ENCODE results near the gene CEMIP. TPM values are rescaled to one million over a fixed set of nuclear protein-coding genes. Genes with fewer than 3 reads are reported as not detected.

The CEMIP gene
- total RNA-seq, 1 donor from 2014 or later: not detected

- peaks cover 2% of the 10 kb centered on the region for H3K9me3 Mint-ChIP-seq
- Histone ChIP-seq H3K9ac (no peak overlapping the region), H3K4me3 (no peak overlapping the region), H4K20me1 (ENCODE audit: low read depth) (no peaks in the 10 kb centered on the region), H3K36me3 (no peaks in the 10 kb centered on the region), H3K4me2 (no peak overlapping the region), H2AFZ (replicated peaks) (no peak overlapping the region), H3K4me1 (no peaks in the 10 kb centered on the region), H3F3A (ENCODE audit: low read depth) (no peaks in the 10 kb centered on the region), H3K27ac (no peak overlapping the region), H3K79me2 (ENCODE audit: low read depth) (no peaks in the 10 kb centered on the region), H3K9me3 (ENCODE audit: low read depth) (no peaks in the 10 kb centered on the region), H3K27me3 (no peaks in the 10 kb centered on the region)
- no peak for DNase-seq (ENCODE audit: low spot score)
- no peak overlapping the region for H3K27ac Mint-ChIP-seq
- H3K4me3 Mint-ChIP-seq: no peak overlapping the region
- TF ChIP-seq EZH2phosphoT487 (IDR thresholded peaks at IDR 0.05): no peak
- TF ChIP-seq, protein P1, sequence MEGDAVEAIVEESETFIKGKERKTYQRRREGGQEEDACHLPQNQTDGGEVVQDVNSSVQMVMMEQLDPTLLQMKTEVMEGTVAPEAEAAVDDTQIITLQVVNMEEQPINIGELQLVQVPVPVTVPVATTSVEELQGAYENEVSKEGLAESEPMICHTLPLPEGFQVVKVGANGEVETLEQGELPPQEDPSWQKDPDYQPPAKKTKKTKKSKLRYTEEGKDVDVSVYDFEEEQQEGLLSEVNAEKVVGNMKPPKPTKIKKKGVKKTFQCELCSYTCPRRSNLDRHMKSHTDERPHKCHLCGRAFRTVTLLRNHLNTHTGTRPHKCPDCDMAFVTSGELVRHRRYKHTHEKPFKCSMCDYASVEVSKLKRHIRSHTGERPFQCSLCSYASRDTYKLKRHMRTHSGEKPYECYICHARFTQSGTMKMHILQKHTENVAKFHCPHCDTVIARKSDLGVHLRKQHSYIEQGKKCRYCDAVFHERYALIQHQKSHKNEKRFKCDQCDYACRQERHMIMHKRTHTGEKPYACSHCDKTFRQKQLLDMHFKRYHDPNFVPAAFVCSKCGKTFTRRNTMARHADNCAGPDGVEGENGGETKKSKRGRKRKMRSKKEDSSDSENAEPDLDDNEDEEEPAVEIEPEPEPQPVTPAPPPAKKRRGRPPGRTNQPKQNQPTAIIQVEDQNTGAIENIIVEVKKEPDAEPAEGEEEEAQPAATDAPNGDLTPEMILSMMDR (IDR thresholded peaks at IDR 0.05): no peak
- TF ChIP-seq EZH2 (IDR thresholded peaks at IDR 0.05): no peak
- H3K27me3 Mint-ChIP-seq (ENCODE audit: insufficient read depth, low read depth): peaks cover 3% of the 10 kb centered on the region
- H3K36me3 Mint-ChIP-seq: peaks cover 2% of the 10 kb centered on the region
- H3K4me1 Mint-ChIP-seq: no peaks in the 10 kb centered on the region
These were observed 115.9 kb downstream of the CEMIP start for GRCh38 chr15:80895091-80895490.

- Mint-ChIP-seq H3K4me3 (no peak overlapping the region), H3K4me1 (no peaks in the 10 kb centered on the region), H3K36me3 (no peaks in the 10 kb centered on the region), H3K27me3 (ENCODE audit: insufficient read depth, low read depth) (peaks cover 3% of the 10 kb centered on the region), H3K27ac (no peak overlapping the region), H3K9me3 (peaks cover 2% of the 10 kb centered on the region)
- Histone ChIP-seq H3K4me1 (no peaks in the 10 kb centered on the region), H3K9ac (no peak overlapping the region), H3K4me2 (no peak overlapping the region), H3K27me3 (no peaks in the 10 kb centered on the region), H4K20me1 (ENCODE audit: low read depth) (no peaks in the 10 kb centered on the region), H3K27ac (no peak overlapping the region), H3K9me3 (ENCODE audit: low read depth) (no peaks in the 10 kb centered on the region), H3K4me3 (no peak overlapping the region), H3F3A (ENCODE audit: low read depth) (no peaks in the 10 kb centered on the region), H3K36me3 (no peaks in the 10 kb centered on the region), H2AFZ (replicated peaks) (no peak overlapping the region), H3K79me2 (ENCODE audit: low read depth) (no peaks in the 10 kb centered on the region)
- DNase-seq (ENCODE audit: low spot score): no peak
- no peak for TF ChIP-seq EZH2 (IDR thresholded peaks at IDR 0.05)
- TF ChIP-seq, protein P1 (IDR thresholded peaks at IDR 0.05): no peak
- no peak for TF ChIP-seq EZH2phosphoT487 (IDR thresholded peaks at IDR 0.05)
These were observed 116.8 kb downstream of the CEMIP start for GRCh38 chr15:80895965-80896364.

DNA sequence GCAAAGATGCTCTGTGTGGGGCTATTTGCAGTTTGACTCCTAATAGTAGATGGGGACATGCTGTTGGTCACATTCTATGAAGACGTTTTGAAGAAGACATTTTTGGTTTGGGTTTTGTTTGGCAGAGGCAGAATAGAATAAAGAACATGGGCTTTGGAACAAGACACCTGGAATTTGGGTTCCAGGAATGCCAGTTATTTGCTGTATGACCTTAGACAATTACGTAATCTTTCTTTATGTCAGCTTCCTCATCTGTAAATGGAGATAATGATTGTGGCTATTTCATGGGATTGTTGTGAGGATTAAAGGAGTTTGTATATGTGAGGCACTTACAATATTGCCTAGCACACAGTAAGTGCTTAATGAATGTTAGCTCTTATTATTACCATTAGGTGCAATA is 118.9 kb downstream of the CEMIP start:
- Histone ChIP-seq H4K20me1 (ENCODE audit: low read depth) (no peaks in the 10 kb centered on the region), H3K4me1 (no peaks in the 10 kb centered on the region), H3K27ac (no peak overlapping the region), H3K4me2 (no peak overlapping the region), H3K79me2 (ENCODE audit: low read depth) (no peaks in the 10 kb centered on the region), H3K9ac (no peak overlapping the region), H3K4me3 (no peak overlapping the region), H3K9me3 (ENCODE audit: low read depth) (no peaks in the 10 kb centered on the region), H3K36me3 (no peaks in the 10 kb centered on the region), H2AFZ (replicated peaks) (no peak overlapping the region), H3K27me3 (no peaks in the 10 kb centered on the region), H3F3A (ENCODE audit: low read depth) (no peaks in the 10 kb centered on the region)
- no peak for DNase-seq (ENCODE audit: low spot score)
- Mint-ChIP-seq H3K4me3 (no peak overlapping the region), H3K9me3 (peaks cover 2% of the 10 kb centered on the region), H3K36me3 (no peaks in the 10 kb centered on the region), H3K4me1 (no peaks in the 10 kb centered on the region), H3K27ac (no peak overlapping the region), H3K27me3 (ENCODE audit: insufficient read depth, low read depth) (peaks cover 3% of the 10 kb centered on the region)
- TF ChIP-seq, protein P1 (IDR thresholded peaks at IDR 0.05): no peak
- TF ChIP-seq EZH2phosphoT487 (IDR thresholded peaks at IDR 0.05): no peak
- no peak for TF ChIP-seq EZH2 (IDR thresholded peaks at IDR 0.05)

Data from neural progenitor cell (in vitro differentiated cells).